ENCODE results near the gene CRHR2.

GRCh38 chr7:30618080-30618676 is 64.1 kb downstream of the CRHR2 start:
- TF ChIP-seq, protein P1, sequence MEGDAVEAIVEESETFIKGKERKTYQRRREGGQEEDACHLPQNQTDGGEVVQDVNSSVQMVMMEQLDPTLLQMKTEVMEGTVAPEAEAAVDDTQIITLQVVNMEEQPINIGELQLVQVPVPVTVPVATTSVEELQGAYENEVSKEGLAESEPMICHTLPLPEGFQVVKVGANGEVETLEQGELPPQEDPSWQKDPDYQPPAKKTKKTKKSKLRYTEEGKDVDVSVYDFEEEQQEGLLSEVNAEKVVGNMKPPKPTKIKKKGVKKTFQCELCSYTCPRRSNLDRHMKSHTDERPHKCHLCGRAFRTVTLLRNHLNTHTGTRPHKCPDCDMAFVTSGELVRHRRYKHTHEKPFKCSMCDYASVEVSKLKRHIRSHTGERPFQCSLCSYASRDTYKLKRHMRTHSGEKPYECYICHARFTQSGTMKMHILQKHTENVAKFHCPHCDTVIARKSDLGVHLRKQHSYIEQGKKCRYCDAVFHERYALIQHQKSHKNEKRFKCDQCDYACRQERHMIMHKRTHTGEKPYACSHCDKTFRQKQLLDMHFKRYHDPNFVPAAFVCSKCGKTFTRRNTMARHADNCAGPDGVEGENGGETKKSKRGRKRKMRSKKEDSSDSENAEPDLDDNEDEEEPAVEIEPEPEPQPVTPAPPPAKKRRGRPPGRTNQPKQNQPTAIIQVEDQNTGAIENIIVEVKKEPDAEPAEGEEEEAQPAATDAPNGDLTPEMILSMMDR (IDR thresholded peaks at IDR 0.05): no peak
- TF ChIP-seq POLR2A (IDR thresholded peaks at IDR 0.05): no peak

Measured in heart left ventricle (tissue), 13 donors.